ENCODE results near the gene USHBP1. TPM values are rescaled to one million over a fixed set of nuclear protein-coding genes. Genes with fewer than 3 reads are reported as not detected.

USHBP1 gene
- total RNA-seq, 6 donors from 2014 or later: 9.1 to 21.4 (median 10.7) TPM

DNA sequence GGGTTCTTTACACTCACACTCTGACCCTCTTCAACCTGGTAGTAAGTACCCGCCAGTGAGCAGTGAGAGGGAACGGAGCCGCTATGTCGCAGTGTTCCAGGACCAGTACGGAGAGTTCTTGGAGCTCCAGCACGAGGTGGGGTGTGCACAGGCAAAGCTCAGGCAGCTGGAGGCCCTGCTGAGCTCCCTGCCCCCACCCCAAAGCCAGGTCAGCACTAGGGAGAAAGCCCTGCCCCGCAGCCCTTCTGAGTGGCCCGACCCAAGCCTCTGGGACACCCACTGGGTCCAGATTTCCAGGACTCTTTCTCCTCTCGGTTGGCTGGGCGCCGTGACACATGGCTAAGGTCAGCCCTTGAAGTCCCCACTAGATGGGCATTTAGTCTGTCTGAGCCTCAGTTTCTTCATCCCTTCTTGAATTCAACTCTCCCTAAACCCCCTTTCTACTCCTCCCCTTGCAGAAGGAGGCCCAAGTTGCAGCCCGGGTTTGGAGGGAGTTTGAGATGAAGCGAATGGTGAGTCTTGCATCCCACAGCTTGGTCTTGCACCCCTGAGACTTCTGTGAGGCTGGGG is 36.7 kb downstream of the USHBP1 start:
- H3K9me3 ChIP-seq: no peaks in the 10 kb centered on the region
- no peak for ATAC-seq (ENCODE audit: low FRiP score in 2 of 2)
- H3K36me3 ChIP-seq: peaks cover 0 to 40% (median 24%) of the 10 kb centered on the region in 4 donors
- WGBS, 2 donors: 81 to 82% methylated on average over 13 of the region's 13 CpGs
- H3K27ac ChIP-seq: no peak overlapping the region
- TF ChIP-seq POLR2AphosphoS5 (IDR thresholded peaks at IDR 0.05): no peak
- no peak for TF ChIP-seq POLR2A (IDR thresholded peaks at IDR 0.05)
- no peak for TF ChIP-seq EP300 (IDR thresholded peaks at IDR 0.05)
- TF ChIP-seq, protein P1, sequence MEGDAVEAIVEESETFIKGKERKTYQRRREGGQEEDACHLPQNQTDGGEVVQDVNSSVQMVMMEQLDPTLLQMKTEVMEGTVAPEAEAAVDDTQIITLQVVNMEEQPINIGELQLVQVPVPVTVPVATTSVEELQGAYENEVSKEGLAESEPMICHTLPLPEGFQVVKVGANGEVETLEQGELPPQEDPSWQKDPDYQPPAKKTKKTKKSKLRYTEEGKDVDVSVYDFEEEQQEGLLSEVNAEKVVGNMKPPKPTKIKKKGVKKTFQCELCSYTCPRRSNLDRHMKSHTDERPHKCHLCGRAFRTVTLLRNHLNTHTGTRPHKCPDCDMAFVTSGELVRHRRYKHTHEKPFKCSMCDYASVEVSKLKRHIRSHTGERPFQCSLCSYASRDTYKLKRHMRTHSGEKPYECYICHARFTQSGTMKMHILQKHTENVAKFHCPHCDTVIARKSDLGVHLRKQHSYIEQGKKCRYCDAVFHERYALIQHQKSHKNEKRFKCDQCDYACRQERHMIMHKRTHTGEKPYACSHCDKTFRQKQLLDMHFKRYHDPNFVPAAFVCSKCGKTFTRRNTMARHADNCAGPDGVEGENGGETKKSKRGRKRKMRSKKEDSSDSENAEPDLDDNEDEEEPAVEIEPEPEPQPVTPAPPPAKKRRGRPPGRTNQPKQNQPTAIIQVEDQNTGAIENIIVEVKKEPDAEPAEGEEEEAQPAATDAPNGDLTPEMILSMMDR (IDR thresholded peaks at IDR 0.05): no peak
- DNase-seq: no peak
- no peaks in the 10 kb centered on the region for H3K27me3 ChIP-seq
- H3K4me1 ChIP-seq: peaks cover 9 to 22% (median 14%) of the 10 kb centered on the region in 4 donors
- H3K4me3 ChIP-seq: no peak overlapping the region

DNA sequence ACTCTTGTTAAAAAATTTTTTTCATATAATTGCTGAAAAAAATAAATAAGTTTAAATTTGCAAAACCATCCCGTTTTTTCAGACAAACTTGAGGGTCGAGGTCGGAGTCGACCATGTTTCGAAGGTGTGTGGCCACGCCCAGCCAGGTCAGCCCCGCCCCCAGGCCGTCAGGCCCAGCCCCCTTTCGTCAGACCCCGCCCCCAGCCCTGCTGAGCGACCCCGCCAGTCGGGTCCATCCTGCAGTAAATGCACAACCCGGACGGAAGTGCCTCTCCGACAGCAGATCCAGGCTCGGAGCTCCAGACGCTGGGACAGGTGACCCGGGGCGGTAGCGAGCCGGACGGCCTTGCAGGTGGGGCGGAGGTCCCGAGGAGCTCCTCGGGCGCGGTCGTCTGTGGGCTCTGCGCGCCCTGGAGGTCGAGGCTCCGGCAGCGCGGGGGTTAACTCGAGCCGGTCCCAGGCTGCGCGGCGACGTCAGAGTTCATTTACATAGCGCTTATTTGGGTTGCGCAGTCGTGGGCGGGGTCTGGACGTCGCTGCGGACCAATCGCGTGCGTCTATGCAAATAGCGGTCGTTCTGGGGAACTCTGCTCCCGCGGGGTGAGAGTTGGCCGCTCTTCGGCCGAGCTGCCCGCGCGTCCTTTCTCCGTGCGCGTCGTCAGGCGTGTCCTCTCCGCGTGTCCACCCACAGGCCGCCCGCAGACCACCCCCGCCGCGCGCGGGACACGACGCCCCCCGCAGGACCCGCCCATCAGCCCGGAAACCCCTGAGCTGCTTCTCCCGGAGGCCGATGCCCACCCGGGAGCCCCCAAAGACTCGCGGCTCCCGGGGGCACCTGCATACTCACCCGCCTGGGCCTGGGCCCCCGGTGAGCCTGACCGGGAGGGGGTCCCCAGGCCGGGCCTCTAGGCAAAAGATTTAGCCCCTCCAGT is 38.3 kb downstream of the USHBP1 start, which contains the start of gene OCEL1:
Gene OCEL1, plus strand, starts transcription at position 225 of the 932 bp plus-strand sequence. Its CDS starts 22 bp downstream, at position 247.
- Histone ChIP-seq H3K27me3 (no peaks in the 10 kb centered on the region), H3K27ac (peak within 1 kb of the TSS; percentile 83 to 92 (median 88)), H3K4me1 (peaks cover 9 to 22% (median 14%) of the 10 kb centered on the region in 4 donors), H3K9me3 (no peaks in the 10 kb centered on the region), H3K36me3 (peaks cover 0 to 25% (median 10%) of the 10 kb centered on the region in 4 donors), H3K4me3 (peak within 1 kb of the TSS; percentile 61 to 81 (median 77))
- DNase-seq: peak; percentile 98 to 99
- TF ChIP-seq POLR2A (IDR thresholded peaks at IDR 0.05) (peak in 3 of 4 donors; percentile 29 to 80 (median 45)), POLR2AphosphoS5 (IDR thresholded peaks at IDR 0.05) (peak; percentile 76 to 81), EP300 (IDR thresholded peaks at IDR 0.05) (peak in 1 of 4 donors; percentile 26)
- TF ChIP-seq, protein P1 (IDR thresholded peaks at IDR 0.05): peak in 2 of 6 experiments; percentile 7 to 9
- 1% methylated on average over 13 to 21 of the region's 90 CpGs for WGBS, 2 donors
- ATAC-seq (ENCODE audit: low FRiP score in 2 of 2): peak; percentile 97 to 98

DNA sequence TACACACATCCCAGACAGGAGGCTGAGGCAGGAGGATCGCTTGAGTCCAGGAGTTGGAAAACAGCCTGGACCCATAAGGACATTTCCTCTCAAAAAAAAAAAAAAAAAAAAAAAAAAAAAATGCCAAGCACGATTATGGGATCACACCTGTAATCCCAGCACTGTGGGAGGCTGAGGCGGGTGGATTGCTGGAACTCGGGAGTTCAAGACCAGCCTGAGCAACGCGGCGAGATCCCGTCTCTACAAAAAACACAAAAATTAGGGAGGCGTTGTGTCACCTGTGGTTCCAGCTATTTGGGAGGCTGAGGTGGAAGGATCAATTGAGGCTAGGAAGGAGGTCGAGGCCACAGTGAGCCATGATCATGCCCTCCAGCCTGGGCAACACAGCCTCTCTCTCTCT is 39.5 kb downstream of the USHBP1 start:
- no peak for TF ChIP-seq POLR2A (IDR thresholded peaks at IDR 0.05)
- TF ChIP-seq EP300 (IDR thresholded peaks at IDR 0.05): no peak
- TF ChIP-seq, protein P1 (IDR thresholded peaks at IDR 0.05): no peak
- TF ChIP-seq POLR2AphosphoS5 (IDR thresholded peaks at IDR 0.05): no peak
- no peak for ATAC-seq (ENCODE audit: low FRiP score in 2 of 2)
- Histone ChIP-seq H3K36me3 (peaks cover 0 to 16% (median 5%) of the 10 kb centered on the region in 4 donors), H3K27ac (no peak overlapping the region), H3K4me3 (peak overlapping the region in 2 of 4 donors; percentile 79 to 81), H3K27me3 (no peaks in the 10 kb centered on the region), H3K9me3 (no peaks in the 10 kb centered on the region), H3K4me1 (peaks cover 9 to 22% (median 14%) of the 10 kb centered on the region in 4 donors)
- no peak for DNase-seq
- WGBS, 2 donors: 87 to 96% methylated on average over 10 of the region's 10 CpGs

DNA sequence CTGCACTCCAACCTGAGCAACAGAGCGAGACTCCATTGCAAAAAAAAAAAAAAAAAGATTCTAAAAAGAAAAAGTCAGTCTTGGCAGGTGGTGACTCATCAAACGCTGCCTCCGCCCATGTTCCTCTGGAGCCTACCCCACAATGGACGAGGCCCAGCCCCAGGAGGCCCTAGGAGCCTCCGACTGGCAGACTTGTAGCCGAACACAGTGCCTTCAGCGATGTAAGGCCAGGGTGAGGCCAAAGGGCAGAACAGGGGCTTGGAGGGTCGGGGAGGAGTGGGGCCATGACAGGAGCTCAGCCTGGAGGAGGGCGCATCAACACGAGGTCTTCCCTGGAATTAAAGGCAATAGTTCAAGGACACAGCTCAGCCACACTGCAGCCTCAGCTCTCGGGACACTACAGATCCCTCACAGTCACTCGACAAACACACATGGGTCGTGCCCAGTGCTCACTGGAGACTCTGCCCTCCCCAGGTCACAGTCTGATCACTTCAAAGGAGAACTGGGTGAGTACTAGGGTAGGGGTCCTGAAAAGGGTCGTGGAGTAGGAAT is 44.3 kb downstream of the USHBP1 start:
- TF ChIP-seq, protein P1 (IDR thresholded peaks at IDR 0.05): no peak
- TF ChIP-seq POLR2AphosphoS5 (IDR thresholded peaks at IDR 0.05) (no peak), EP300 (IDR thresholded peaks at IDR 0.05) (no peak), POLR2A (IDR thresholded peaks at IDR 0.05) (no peak)
- H3K36me3 ChIP-seq: peaks cover 5 to 26% (median 19%) of the 10 kb centered on the region in 4 donors
- H3K9me3 ChIP-seq: no peaks in the 10 kb centered on the region
- no peak overlapping the region for H3K27ac ChIP-seq
- H3K4me1 ChIP-seq: peaks cover 7 to 11% (median 8%) of the 10 kb centered on the region in 4 donors
- DNase-seq (no peak), ATAC-seq (ENCODE audit: low FRiP score in 2 of 2) (peak in 1 of 2 donors; percentile 50)
- H3K4me3 ChIP-seq: no peak overlapping the region
- H3K27me3 ChIP-seq: no peaks in the 10 kb centered on the region
- 54 to 62% methylated on average over 9 to 14 of the region's 14 CpGs for WGBS, 2 donors

Data from upper lobe of left lung (tissue), 6 donors.